Measurements from ENCODE around the gene KRT6A. TPM values are rescaled to one million over a fixed set of nuclear protein-coding genes. Genes with fewer than 3 reads are reported as not detected.
A peak's percentile ranks its signal among the peaks of the same experiment; 100 is the strongest.

KRT6A gene
- total and polyA plus RNA-seq, 2 of the 8 experiments (the other 6 are each of a cell fraction or from before 2014, with no cell fraction given) = 0.11 TPM; not detected in 1

DNA sequence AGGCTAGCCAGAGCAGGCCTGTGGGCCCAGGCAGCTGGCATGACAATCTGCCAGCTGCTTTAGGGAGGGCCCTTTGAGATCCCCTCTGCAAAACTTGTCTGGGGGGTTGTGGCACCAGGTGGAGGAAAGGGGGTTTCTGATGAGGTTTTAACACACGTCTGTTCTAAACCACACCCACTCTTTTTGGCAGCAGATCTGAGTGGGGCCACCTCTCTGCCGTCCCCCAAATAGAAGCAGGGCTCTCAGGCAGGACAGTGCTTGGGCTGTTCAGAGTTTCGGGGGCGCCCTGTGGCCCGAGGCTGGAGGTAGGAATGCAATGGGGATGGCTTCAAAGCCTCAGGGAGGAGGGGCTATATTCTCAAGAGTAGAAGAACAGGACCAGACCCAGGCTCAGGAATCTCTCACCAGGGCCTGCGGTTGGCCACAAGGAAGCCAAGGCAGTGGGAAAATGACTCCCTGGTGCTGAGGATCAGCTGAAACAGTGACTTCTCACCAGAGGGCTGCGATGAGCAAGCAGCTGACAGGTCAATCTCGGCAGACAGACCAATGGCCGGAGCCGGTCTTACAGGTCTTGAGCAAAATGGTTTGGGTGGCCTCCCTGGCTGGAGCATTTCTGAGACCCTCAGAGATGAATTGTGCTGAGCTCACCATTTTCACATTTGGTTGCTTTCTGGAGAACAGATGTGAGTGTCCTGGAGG, 28.7 kb upstream of the KRT6A start:
- Histone ChIP-seq H3K4ac (replicated peaks; ENCODE audit: insufficient read length, low read depth, low read length) (no peak overlapping the region), H3K79me2 (ENCODE audit: control insufficient read depth in 1 of 2, insufficient read depth in 2 of 2, low read length in 2 of 2) (no peaks in the 10 kb centered on the region), H3K9ac (replicated peaks in 1 of 4; ENCODE audit: extremely low read depth in 1 of 4, low read depth in 3 of 4, low read length in 3 of 4) (no peak overlapping the region), H3K36me3 (ENCODE audit: control insufficient read depth in 2 of 4, insufficient read depth in 4 of 4, low read length in 3 of 4) (no peaks in the 10 kb centered on the region), H3K4me3 (ENCODE audit: extremely low read depth in 1 of 4, insufficient read depth in 2 of 4, low read depth in 3 of 4, low read length in 4 of 4) (no peak overlapping the region), H4K5ac (ENCODE audit: insufficient read length, low read depth, low read length) (no peak overlapping the region), H3K9me3 (ENCODE audit: insufficient read depth in 2 of 2, low read depth in 1 of 2, low read length in 1 of 2) (no peaks in the 10 kb centered on the region; a peak in 1 of 4 replicates), H4K91ac (replicated peaks; ENCODE audit: insufficient read length, low read length) (no peak overlapping the region), H4K8ac (ENCODE audit: extremely low read depth, insufficient read depth, low read length) (no peak overlapping the region), H3K14ac (ENCODE audit: insufficient read length) (no peak overlapping the region), H3K4me2 (ENCODE audit: insufficient read depth in 1 of 2, low read depth in 2 of 2, low read length in 2 of 2) (no peak overlapping the region), H3K79me1 (ENCODE audit: low read depth, low read length) (no peaks in the 10 kb centered on the region), H2AFZ (ENCODE audit: low read length) (no peak overlapping the region), H3K23ac (ENCODE audit: insufficient read length) (no peak overlapping the region), H3K4me1 (replicated peaks in 1 of 4; ENCODE audit: control insufficient read depth in 3 of 4, insufficient read depth in 4 of 4, low read length in 3 of 4) (peaks cover 0 to 1% (median 0%) of the 10 kb centered on the region in 4 experiments; a peak in 1 of 7 replicates), H3K56ac (replicated peaks; ENCODE audit: insufficient read length, low read depth, low read length) (no peak overlapping the region), H2BK12ac (ENCODE audit: low read depth, low read length) (no peak overlapping the region), H2BK5ac (ENCODE audit: low read depth, low read length) (no peak overlapping the region), H2AK5ac (ENCODE audit: low read depth, low read length) (no peak overlapping the region), H4K20me1 (replicated peaks in 1 of 2; ENCODE audit: control insufficient read depth in 1 of 2, insufficient read depth in 2 of 2, low read length in 2 of 2) (no peaks in the 10 kb centered on the region), H3K27ac (ENCODE audit: low read depth, low read length) (no peak overlapping the region), H2BK15ac (ENCODE audit: low read length) (0 out of 2 replicates have a peak overlapping the region, but pooled peaks have one; percentile 46), H3K27me3 (replicated peaks in 1 of 4; ENCODE audit: control insufficient read depth in 3 of 4, extremely low read depth in 1 of 4, insufficient read depth in 3 of 4, low read length in 3 of 4) (no peaks in the 10 kb centered on the region; a peak in 1 of 7 replicates), H3K18ac (ENCODE audit: extremely low read depth, low read length) (no peak overlapping the region), H2BK120ac (replicated peaks; ENCODE audit: low read depth, low read length) (no peak overlapping the region), H2BK20ac (ENCODE audit: low read length) (no peak overlapping the region), H3K23me2 (ENCODE audit: low read depth, low read length) (no peaks in the 10 kb centered on the region)
- ChIA-PET POLR2A (ENCODE audit: partially characterized antibody) (interaction anchor here (0.6 kb wide), 1 partner anchor 148 kb away, joined by 3 read pairs; no protein-coding TSS in a partner anchor), CTCF (ENCODE audit: partially characterized antibody) (interaction anchor here (1.0 to 4.0 kb wide), 21 partner anchors 9 to 374 kb away, joined by 3 to 27 read pairs (median 4); partner anchors contain the start of gene KRT84)
- FAIRE-seq = no peak
- 85% methylated on average over 10 of the region's 10 CpGs; no CpG with 5 or more reads in 1 of the 2 experiments for WGBS, 2 experiments (ENCODE audit: extremely low coverage in 1 of 2, insufficient coverage in 1 of 2, insufficient read length in 1 of 2, insufficient replicate concordance in 2 of 2, low coverage in 1 of 2, low lambda C conversion rate in 2 of 2, missing lambda C conversion rate in 1 of 2)
- peak in 1 of 2 experiments; percentile 43 for DNase-seq (ENCODE audit: low read depth in 1 of 2, low spot score in 2 of 2)
- TF ChIP-seq NRF1 (IDR thresholded peaks at IDR 0.05; ENCODE audit: low read depth, low read length) = no peak
